K562 (cell line): ENCODE measurements around the gene AMBRA1. TPM values are rescaled to one million over a fixed set of nuclear protein-coding genes. Genes with fewer than 3 reads are reported as not detected.
A peak's percentile ranks its signal among the peaks of the same experiment; 100 is the strongest.

Source experiments
- ARHGAP35 ChIP-seq: fragments of 450-650 bp; IDR thresholded peaks from 2 replicates; pipeline ENCODE4 v1.6.1; 2018; ENCODE audit not compliant: partially characterized antibody
- BDP1 ChIP-seq: IDR thresholded peaks from 3 replicates; pipeline ENCODE4 v1.6.1; 2011; ENCODE audit not compliant: insufficient read length, insufficient read depth
- CCNT2 ChIP-seq: IDR thresholded peaks from 2 replicates; pipeline ENCODE4 v1.6.1; 2011; ENCODE audit warnings: borderline replicate concordance, low read depth, mild to moderate bottlenecking, moderate library complexity, mixed read lengths, low read length; ENCODE audit not compliant: insufficient read length; ENCODE audit errors: extremely low read depth
- FOXJ2 ChIP-seq: fragments of 200-800 bp; sonication (Bioruptor generic); IDR thresholded peaks from 2 replicates; pipeline ENCODE4 v1.6.1; 2016; ENCODE audit warnings: missing genetic modification characterization, missing compliant biosample characterization
- KLF16 ChIP-seq: IDR thresholded peaks from 2 replicates; pipeline ENCODE4 v1.6.1; 2016; ENCODE audit warnings: antibody characterized with exemption
- MAFK ChIP-seq: IDR thresholded peaks from 2 replicates; pipeline ENCODE4 v1.6.1; 2011; ENCODE audit warnings: low read length, improper control_type of control experiment
- RAD21 ChIP-seq, 2 experiments: fragments of 250-450 bp in 1 of 2; fragments of 450-650 bp in 1 of 2; sonication (Bioruptor Pico) in 1 of 2; formaldehyde crosslinking in 1 of 2; IDR thresholded peaks in 1 of 2; conservative IDR thresholded peaks in 1 of 2; 2 replicates each; pipeline versions ENCODE4 v1.4.0 to v1.8.0; 2020 to 2022; ENCODE audit warnings: mild to moderate bottlenecking in 2 of 2, moderate library complexity in 1 of 2
- RBM15 ChIP-seq: fragments of 200-400 bp; formaldehyde crosslinking; IDR thresholded peaks from 2 replicates; pipeline ENCODE4 v1.6.1; 2018; ENCODE audit warnings: mild to moderate bottlenecking, low read length, moderate library complexity; ENCODE audit not compliant: insufficient read depth
- SAFB ChIP-seq: fragments of 200-400 bp; formaldehyde crosslinking; IDR thresholded peaks from 2 replicates; pipeline ENCODE4 v1.6.1; 2017; ENCODE audit warnings: low read depth, low read length, borderline replicate concordance
- SP1 ChIP-seq: sonication (generic); formaldehyde crosslinking; IDR thresholded peaks from 2 replicates; pipeline ENCODE4 v1.8.1; 2022; ENCODE audit warnings: mild to moderate bottlenecking, missing genetic modification reagents
- ZNF239 ChIP-seq: fragments of 250-450 bp; sonication (Bioruptor Pico); IDR thresholded peaks from 2 replicates; pipeline ENCODE4 v1.4.0; 2020; ENCODE audit warnings: mild to moderate bottlenecking
- ZNF253 ChIP-seq: fragments of 250-450 bp; sonication (Bioruptor Pico); conservative IDR thresholded peaks from 2 replicates; pipeline ENCODE4 v1.6.1; 2021; ENCODE audit warnings: mild to moderate bottlenecking
- ZNF780A ChIP-seq: fragments of 250-450 bp; sonication (Bioruptor Pico); IDR thresholded peaks from 2 replicates; pipeline ENCODE4 v1.5.0; 2021; ENCODE audit warnings: mild to moderate bottlenecking
- polyA plus RNA-seq, 8 experiments: library from polyadenylated mRNA; depleted of rRNA in 4 of 8; stranded (reverse) in 5 of 8; unstranded in 3 of 8; fragments of >200 nt; fragmentation: Nextera tagmentation in 2 of 8; fragmentation: Illumina TruSeq in 1 of 8; extraction: Ambion mirVana in 2 of 8; extraction: Trizol in 1 of 8; gene quantifications; 2 replicates each; pipeline versions ENCODE4 v1.2.1 to v1.2.3, GENCODE V29; 2011 to 2014; ENCODE audit warnings: inconsistent platforms in 1 of 8, missing spikeins in 1 of 8
- total RNA-seq, 7 experiments: library from RNA; depleted of rRNA in 6 of 7; stranded (reverse); fragments of >200 nt in 6 of 7; fragmentation: Illumina TruSeq in 2 of 7; extraction: Trizol in 2 of 7; gene quantifications; 2 replicates each; pipeline versions ENCODE4 v1.2.1 to v1.2.3, GENCODE V29; 2011 to 2021; ENCODE audit warnings: low replicate concordance in 1 of 7
- TF ChIP-seq, protein P1 (sequence below): sonication (generic); formaldehyde crosslinking; IDR thresholded peaks from 2 replicates; pipeline ENCODE4 v1.8.0; 2023; ENCODE audit warnings: mild to moderate bottlenecking, missing genetic modification reagents
- TF ChIP-seq, protein P2 (sequence below), 2 experiments: fragments of 450-650 bp; IDR thresholded peaks; 2 replicates each; pipeline ENCODE4 v1.6.1; 2016
- TF ChIP-seq, protein P3 (sequence below): sonication (generic); formaldehyde crosslinking; IDR thresholded peaks from 2 replicates; pipeline ENCODE4 v1.8.0; 2022; ENCODE audit warnings: mild to moderate bottlenecking, missing genetic modification reagents
- TF ChIP-seq, protein P4 (sequence below): sonication (generic); formaldehyde crosslinking; IDR thresholded peaks from 2 replicates; pipeline ENCODE4 v1.4.0; 2020; ENCODE audit warnings: mild to moderate bottlenecking, missing genetic modification reagents
- TF ChIP-seq, protein P5 (sequence below): fragments of 450-650 bp; conservative IDR thresholded peaks from 2 replicates; pipeline ENCODE4 v1.6.1; 2016; ENCODE audit warnings: missing genetic modification characterization, low read depth, mild to moderate bottlenecking, control low read depth, missing compliant biosample characterization

AMBRA1 gene
- total and polyA plus RNA-seq, 9 of the 15 experiments (the other 6 are each of a cell fraction or from before 2014, with no cell fraction given), result 0.15 to 24.5 (median 13.0) TPM

DNA sequence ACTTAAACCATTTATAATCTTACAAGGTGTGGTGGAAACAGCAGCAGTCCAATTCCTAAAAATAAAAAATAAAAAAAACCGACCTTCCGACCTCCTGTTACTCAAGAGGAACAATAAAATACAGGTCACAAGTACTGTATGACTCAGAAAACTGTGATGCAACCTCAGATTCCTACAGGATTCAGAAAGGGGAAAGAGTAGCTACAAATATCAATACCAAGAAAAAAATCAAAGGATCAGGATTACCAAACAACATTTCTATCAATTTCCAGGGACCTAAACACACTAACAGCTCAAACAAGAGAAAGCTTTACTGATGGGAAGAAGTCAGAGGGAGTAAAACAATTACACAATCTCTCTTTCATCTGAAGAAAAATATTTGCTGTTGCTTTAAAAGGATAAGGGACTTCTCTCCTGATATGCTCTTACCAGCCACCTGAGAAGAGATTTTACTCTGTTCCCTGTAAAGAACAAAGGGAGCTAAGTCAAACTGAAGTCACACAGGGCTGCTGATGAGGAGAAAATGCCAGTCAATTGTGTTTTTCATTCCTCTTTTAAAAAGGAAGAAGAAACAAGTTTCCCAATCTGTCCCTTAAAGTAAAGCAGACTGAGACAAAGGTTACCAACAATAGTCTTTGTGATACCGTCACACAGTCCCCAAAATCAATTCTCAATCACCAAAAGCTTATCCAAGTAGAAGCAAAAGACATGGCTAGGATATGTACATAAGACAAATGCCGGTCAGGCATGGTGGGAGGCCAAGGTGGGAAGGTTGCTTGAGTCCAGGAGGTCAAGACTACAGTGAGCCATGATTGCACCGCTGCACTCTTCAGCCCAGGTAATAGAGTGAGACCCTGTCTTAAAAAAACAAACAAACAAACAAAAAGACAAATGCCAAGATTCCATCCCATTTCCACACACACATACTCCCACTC, 39.3 kb downstream of the AMBRA1 start (continued):
- TF ChIP-seq KLF16, result no peak
- no peak for TF ChIP-seq SAFB
- TF ChIP-seq MAFK, result no peak
- no peak for TF ChIP-seq BDP1
- no peak for TF ChIP-seq ARHGAP35
- TF ChIP-seq, protein P1, sequence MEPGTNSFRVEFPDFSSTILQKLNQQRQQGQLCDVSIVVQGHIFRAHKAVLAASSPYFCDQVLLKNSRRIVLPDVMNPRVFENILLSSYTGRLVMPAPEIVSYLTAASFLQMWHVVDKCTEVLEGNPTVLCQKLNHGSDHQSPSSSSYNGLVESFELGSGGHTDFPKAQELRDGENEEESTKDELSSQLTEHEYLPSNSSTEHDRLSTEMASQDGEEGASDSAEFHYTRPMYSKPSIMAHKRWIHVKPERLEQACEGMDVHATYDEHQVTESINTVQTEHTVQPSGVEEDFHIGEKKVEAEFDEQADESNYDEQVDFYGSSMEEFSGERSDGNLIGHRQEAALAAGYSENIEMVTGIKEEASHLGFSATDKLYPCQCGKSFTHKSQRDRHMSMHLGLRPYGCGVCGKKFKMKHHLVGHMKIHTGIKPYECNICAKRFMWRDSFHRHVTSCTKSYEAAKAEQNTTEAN (CRISPR knock-in tag), result no peak
- TF ChIP-seq RBM15, result no peak
- TF ChIP-seq, protein P2, sequence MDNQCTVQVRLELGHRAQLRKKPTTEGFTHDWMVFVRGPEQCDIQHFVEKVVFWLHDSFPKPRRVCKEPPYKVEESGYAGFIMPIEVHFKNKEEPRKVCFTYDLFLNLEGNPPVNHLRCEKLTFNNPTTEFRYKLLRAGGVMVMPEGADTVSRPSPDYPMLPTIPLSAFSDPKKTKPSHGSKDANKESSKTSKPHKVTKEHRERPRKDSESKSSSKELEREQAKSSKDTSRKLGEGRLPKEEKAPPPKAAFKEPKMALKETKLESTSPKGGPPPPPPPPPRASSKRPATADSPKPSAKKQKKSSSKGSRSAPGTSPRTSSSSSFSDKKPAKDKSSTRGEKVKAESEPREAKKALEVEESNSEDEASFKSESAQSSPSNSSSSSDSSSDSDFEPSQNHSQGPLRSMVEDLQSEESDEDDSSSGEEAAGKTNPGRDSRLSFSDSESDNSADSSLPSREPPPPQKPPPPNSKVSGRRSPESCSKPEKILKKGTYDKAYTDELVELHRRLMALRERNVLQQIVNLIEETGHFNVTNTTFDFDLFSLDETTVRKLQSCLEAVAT (IDR thresholded peaks at IDR 0.05), result 0 out of 4 replicates have a peak, but pooled peaks of 1 of the 2 experiments have one; percentile 42
- no peak for TF ChIP-seq SP1 (CRISPR knock-in tag)
- TF ChIP-seq, protein P3, sequence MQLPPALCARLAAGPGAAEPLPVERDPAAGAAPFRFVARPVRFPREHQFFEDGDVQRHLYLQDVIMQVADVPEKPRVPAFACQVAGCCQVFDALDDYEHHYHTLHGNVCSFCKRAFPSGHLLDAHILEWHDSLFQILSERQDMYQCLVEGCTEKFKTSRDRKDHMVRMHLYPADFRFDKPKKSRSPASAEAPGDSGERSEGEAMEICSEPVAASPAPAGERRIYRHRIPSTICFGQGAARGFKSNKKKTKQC (CRISPR knock-in tag), result no peak
- TF ChIP-seq RAD21 (CRISPR knock-in tag; conservative IDR thresholded peaks at IDR 0.05 in 1 of 2, IDR thresholded peaks at IDR 0.05 in 1 of 2), result no peak
- no peak for TF ChIP-seq CCNT2
- no peak for TF ChIP-seq ZNF239 (CRISPR knock-in tag)
- no peak for TF ChIP-seq ZNF780A (CRISPR knock-in tag)
- TF ChIP-seq, protein P4, sequence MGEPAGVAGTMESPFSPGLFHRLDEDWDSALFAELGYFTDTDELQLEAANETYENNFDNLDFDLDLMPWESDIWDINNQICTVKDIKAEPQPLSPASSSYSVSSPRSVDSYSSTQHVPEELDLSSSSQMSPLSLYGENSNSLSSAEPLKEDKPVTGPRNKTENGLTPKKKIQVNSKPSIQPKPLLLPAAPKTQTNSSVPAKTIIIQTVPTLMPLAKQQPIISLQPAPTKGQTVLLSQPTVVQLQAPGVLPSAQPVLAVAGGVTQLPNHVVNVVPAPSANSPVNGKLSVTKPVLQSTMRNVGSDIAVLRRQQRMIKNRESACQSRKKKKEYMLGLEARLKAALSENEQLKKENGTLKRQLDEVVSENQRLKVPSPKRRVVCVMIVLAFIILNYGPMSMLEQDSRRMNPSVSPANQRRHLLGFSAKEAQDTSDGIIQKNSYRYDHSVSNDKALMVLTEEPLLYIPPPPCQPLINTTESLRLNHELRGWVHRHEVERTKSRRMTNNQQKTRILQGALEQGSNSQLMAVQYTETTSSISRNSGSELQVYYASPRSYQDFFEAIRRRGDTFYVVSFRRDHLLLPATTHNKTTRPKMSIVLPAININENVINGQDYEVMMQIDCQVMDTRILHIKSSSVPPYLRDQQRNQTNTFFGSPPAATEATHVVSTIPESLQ, result no peak
- TF ChIP-seq FOXJ2 (tag), result no peak
- TF ChIP-seq ZNF253 (CRISPR knock-in tag), result no peak
- TF ChIP-seq, protein P5, sequence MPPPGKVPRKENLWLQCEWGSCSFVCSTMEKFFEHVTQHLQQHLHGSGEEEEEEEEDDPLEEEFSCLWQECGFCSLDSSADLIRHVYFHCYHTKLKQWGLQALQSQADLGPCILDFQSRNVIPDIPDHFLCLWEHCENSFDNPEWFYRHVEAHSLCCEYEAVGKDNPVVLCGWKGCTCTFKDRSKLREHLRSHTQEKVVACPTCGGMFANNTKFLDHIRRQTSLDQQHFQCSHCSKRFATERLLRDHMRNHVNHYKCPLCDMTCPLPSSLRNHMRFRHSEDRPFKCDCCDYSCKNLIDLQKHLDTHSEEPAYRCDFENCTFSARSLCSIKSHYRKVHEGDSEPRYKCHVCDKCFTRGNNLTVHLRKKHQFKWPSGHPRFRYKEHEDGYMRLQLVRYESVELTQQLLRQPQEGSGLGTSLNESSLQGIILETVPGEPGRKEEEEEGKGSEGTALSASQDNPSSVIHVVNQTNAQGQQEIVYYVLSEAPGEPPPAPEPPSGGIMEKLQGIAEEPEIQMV (tag), result no peak
